ENCODE data around the gene TESK2.
"Not testable (repeated sequence)": the region's sequence is repeated elsewhere in the genome, so short reads cannot be mapped to it uniquely, and the experiment has no call there.

The TESK2 gene

DNA sequence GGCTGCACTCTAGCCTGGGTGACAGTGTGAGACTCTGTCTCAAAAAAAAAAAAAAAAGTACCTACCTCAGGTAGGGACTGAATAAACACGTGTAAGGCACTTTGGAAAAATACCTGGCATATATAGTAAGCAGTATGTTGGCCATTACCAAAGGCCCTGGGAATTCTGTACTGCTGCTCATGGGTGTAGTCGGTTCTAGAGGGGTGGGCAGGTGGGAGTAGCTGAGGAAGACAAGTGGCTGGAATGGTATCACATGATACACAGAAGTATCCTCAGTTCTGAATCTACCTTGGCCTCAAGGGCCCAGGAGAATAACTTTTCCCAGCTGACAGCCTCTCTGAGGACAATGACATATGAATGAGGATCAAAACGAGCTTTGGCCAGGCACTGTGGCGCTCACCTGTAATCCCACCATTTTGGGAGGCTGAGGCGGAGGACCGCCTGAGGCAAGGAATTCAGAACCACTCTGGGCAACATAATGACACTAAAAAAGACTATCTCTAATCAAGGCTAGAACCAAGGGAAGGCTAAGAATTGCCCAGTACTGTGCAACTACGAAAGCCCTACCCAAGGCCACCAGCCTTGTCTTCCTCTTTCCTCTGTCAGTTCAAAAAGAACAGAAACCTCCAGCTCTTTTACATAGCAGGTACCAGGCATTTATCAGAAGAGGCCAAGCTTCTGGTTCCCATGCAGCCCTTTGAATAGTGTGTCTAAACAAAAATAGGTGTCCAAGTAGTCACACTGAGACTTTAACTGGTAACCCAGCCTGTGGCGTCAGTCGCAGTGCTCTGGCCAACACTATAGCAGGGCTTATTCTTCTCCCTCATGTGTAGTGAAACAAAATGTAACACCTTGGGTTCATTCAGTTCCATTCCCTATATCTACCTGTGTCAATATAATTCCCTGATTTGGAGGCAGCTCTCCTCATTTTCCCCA lies 19.3 kb upstream of the TESK2 start:
- no peak for DNase-seq (ENCODE audit: low read depth)

DNA sequence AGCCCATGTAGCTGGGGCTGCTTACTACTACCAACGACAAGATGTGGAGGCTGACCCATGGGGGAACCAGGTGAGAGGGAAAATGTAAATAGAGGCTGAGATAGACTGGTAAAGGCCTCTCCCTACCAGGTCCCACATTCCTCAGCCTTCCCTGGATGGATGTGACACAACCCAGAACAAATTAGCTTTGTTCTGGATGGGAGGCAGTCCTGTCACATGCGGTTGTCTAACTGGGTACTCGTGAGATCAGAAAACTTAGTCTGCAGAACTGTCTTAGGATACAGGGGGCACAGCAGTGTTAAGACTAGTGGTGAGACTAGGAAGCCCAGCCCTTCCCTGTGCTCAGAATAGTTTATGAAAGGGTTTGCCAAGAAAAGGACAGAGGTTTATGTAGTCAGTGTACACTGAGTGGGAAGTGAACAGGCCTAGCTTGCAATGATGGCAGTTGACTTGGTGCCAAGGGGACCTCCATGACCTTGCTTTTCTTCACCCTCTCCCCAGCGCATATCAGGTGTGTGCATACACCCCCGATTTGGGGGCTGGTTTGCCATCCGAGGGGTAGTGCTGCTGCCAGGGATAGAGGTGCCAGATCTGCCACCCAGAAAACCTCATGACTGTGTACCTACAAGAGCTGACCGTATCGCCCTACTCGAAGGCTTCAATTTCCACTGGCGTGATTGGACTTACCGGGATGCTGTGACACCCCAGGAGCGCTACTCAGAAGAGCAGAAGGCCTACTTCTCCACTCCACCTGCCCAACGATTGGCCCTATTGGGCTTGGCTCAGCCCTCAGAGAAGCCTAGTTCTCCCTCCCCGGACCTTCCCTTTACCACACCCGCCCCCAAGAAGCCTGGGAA lies 17.6 kb upstream of the TESK2 start:
- no peak for DNase-seq (ENCODE audit: low read depth)

DNA sequence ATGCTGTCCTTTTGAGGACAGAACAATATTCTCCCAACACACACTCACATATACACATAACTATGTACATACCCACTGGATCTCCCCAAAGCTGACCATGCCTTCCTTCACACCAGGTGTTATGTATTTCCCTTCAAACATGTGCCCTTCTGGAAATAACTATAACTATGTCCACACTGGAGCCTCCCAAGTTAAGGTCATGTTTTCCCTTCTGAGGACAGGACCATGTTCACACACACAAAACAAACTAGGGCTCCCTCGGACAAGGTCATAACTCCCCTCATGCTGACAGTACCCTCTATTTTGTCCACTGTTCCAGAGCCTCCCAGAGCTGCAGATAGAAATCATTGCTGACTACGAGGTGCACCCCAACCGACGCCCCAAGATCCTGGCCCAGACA lies 16.9 kb upstream of the TESK2 start:
- DNase-seq (ENCODE audit: low read depth) = no peak

DNA sequence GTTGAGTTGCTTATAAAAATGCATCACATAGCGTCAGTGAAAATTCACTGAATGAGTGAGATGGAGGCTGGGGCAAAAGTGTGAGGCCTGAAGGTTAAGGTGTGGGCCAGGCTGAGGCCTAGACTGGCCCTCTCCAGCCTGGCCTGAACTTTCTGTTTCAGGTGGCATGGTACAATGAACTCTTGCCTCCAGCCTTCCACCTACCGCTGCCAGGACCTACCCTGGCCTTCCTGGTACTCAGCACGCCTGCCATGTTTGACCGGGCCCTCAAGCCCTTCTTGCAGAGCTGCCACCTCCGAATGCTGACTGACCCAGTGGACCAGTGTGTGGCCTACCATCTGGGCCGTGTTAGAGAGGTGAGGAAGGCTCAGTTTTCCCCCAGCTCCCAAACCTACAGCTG lies 16.2 kb upstream of the TESK2 start:
- no peak for DNase-seq (ENCODE audit: low read depth)

DNA sequence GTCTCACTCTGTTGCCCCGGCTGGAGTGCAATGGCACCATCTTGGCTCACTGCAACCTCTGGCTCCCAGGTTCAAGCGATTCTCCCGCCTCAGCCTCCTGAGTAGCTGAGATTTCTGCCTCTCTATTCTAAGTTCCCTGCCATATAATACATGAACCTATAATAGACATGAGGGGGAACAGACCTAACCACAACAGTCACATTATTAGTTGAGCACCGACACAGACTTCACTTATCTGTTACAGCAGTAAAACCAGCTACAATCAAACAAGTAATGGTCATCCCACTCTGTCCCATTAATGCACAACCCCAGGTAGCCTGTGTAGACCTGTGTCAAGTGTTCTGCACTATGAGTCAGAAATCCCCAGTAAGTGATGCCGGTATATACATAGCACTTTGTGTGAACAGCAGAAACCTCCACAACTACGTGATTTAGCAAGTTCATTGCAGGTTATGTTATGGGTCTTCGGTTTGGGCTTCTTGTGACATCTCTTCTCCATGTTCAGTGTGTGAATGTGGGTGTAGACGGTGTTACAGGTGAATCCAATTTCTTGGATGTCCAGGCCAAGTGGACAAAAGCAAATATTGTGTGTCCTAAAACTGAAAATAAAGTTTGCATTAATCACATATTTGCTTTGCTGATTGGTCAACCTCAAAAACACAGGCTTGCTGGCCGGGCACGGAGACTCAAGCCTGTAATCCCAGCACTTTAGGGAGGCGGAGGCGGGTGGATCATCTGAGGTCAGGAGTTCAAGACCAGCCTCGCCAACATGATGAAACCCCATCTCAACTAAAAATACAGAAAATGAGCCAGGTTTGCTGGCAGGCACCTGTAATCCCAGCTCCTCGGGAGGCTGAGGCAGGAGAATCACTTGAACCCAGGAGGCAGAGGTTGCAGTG lies 12.7 kb upstream of the TESK2 start:
- DNase-seq (ENCODE audit: low read depth) = no peak

DNA sequence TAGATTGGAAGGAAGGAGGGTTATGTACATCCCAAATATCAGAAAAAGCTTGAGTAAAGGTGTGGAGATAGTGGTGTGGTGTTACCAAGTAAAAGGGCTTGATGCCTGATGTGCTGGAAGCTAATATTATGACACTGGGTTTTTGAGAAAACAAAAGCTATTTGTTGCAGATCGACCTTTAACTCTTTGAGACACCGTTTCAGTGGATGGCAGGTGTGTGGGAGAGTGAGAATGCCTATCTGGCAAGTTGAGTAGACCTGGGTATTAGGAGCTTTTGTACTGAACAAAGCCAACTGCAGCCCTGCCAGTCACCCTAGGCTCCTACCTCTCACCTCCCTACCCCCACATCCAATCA lies 10.5 kb upstream of the TESK2 start:
- DNase-seq (ENCODE audit: low read depth) = no peak

DNA sequence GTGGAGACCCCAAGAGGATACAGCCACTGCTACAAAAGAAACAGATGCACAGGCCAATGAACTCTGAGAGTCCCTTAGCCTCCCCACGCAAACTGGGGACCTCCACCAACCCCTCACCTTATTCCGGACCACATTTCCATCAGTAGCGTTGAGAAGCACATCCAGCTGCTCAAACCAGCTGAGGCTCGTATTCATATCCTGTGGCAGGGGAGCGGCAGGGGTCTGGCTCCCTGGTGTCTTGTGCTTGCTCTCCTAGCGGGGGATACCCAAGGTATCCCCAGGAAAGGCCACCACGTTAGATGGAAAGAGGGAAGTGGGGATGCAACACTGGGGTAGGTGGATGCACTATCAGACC lies 8.4 kb upstream of the TESK2 start:
- no peak for DNase-seq (ENCODE audit: low read depth)

DNA sequence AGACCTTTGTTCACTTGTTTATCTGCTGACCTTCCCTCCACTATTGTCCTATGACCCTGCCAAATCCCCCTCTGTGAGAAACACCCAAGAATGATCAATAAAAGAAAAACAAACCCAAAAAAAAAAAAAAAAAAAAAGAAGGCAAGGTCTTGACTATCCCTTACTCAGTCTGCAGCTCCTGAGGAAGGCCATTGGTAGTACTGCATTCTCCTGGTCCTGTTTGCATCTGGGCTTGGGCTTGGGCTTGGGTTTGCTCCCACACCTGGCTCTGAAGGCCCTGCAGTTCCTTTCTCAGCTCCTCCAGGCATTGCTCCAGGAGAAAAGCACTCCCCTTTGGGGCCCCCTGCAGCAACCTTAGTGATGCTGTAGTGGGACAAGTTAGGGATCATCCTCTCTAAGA lies 7.3 kb upstream of the TESK2 start:
- DNase-seq (ENCODE audit: low read depth) = no peak

DNA sequence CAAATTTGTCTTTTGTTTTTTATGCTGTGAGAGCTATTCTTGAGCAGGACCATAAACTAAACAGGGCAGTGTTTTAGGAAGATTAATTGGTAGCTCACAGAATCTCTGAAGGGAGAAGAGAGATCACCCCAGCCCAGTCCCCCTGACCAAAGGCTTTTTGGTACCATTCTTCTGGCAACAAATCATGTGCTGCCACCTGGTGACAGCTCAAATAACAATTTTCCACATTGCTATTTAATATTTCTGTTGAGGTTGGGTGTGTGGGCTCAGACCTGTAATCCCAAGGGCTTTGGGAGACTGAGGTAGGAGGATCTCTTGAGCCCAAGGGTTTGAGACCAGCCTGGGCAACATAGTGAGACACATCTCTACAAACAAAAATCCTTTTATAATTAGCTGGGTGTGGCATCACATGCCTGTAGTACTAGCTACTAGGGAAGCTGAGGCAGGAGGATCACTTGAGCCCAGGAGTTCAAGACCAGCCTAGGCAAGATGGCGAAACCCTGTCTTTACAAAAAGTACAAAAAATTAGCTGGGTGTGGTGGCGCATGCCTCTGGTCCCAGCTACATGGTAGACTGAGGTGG lies 2.2 kb upstream of the TESK2 start:
- no peak for DNase-seq (ENCODE audit: low read depth)

DNA sequence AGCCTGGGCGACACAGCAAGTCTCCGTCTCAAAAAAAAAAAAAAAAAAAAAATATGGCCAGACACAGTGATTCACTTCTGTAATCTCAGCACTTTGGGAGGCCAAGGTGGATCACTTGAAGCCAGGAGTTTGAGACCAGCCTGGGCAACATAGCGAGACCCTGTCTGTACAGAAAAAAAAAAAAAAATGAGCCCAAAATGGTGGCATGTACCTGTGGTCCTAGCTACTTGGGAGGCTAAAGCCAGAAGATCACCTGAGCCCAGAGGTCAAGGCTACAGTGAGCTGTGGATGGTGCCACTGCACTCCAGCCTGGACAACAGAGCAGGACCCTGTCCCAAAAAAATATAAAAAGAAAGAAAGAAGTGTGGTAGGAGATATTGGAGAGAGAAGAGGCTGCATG lies 1.7 kb upstream of the TESK2 start:
- no peak for DNase-seq (ENCODE audit: low read depth)

DNA sequence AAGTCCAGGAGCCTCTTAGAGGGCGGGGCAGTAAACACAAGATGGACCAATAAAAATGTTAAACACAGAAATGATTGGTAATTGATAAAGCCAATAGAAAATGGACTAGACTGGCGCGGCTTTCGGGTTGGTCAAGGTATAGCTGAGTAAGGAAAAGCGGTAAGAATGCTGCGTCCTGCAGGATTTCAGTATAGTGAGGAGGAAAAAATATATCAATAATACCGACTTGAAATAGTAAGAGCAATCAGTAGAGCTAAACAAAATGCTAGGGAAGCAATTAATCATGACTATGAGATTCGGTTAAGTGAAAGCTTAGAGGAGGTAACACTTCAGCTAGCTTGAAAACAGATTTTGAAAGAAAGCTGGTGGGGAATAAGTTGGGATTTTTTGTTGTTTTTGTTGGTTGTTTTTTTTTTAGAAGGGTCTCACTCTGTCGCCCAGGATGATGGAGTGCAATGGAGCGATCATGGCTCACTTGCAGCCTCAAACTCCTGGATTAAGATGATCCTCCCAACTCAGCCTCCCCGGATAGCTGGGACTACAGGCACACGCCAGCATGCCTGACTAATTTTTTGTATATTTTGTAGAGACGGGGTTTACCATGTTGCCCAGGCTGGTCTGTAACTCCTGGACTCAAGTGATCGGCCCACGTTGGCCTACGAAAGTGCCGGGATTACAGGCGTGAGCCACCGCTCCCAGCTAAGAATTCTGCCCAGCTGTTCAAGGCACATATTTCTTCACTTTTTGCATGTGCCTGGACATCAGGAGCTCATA lies 711 bp upstream of the TESK2 start:
- DNase-seq (ENCODE audit: low read depth) = no peak

DNA sequence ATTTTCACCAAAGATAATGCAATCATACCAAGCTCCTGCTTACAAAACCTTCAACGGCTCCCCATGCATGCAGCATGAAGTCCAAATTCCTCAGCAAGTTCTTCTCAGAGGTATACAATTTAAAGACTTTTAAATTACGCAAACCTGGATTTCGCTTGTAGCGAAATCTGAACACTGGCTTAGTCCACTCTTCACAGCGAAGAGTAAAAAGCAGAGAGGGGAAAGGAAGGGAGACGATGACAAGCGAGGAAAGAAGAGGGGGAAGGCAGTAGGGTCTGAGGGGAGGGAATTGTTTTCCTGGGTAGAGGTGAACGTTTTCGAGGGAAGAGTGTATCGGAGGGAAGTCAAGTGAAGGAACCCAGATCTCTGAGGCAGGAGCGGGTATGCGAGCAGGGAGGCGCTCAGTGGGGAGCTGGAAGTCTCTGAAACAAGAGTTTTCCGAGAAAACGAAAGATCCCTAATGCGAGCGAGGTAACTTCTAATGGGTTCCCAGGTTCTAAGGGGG lies 790 bp downstream of the TESK2 start:
- no peak for DNase-seq (ENCODE audit: low read depth)

DNA sequence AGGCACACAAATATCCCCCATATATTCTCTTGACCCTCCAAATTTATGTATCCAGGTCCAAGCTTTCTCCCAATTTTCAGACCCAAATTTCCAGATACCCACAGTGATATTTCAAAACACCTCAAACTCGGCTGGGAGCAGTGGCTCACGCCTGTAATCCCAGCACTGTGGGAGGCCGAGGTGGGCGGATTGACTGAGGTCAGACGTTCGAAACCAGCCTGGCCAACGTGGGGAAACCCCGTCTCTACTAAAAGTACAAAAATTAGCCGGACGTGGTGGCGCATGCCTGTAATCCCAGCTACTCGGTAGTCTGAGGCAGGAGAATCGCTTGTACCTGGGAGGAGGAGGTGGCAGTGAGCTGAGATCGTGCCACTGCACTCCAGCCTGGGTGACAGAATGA lies 1.6 kb downstream of the TESK2 start:
- not testable (repeated sequence) for DNase-seq (ENCODE audit: low read depth)

DNA sequence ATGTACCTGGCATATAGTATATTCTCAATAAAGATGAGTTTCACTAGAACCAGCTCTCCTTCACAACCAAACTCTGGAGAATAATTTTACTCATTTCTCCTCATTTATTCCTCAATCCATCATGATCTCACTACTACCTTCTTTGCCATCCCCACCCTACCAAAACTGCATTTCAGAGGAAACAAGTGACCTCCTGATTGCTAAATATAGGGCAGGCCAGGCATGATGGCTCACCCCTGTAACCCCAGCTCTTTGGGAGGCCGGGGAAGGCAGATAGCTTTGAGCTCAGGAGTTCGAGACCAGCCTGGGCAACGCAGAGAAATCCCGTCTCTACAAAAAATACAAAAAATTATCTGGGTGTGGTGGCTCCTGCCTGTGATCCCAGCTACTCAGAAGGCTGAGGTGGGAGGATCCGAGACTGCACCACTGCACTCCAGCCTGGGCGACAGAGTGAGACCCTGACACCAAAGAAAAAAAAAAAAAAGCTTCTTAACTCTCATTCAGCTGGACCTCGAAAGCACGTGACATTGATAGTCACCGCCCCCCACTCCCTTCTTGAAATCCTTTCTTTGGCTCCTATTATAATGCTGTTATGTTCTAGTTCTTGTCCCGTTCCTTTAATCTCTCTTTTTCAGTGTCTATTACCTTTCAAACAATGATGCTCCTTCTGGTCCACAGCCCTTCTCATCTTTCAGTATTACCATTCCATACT lies 2.1 kb downstream of the TESK2 start:
- no peak for DNase-seq (ENCODE audit: low read depth)

DNA sequence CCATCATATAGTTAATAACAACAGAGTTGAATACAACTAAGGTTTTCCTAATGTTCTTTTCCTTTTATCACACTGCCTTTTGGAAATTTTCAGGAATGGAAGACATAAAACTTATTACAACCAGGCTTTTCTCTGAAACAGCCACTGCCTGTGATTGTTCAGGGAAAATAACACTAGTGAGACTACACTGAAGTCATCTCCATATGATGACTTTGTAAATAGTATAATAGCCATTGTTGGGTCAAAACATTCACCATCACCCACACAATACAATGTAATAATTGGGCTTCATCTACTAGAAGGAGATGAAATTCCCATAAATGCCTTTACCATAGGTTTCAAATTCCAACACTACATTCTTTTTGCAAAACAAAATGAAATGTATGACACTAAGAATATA lies 5.0 kb downstream of the TESK2 start:
- DNase-seq (ENCODE audit: low read depth) = no peak

DNA sequence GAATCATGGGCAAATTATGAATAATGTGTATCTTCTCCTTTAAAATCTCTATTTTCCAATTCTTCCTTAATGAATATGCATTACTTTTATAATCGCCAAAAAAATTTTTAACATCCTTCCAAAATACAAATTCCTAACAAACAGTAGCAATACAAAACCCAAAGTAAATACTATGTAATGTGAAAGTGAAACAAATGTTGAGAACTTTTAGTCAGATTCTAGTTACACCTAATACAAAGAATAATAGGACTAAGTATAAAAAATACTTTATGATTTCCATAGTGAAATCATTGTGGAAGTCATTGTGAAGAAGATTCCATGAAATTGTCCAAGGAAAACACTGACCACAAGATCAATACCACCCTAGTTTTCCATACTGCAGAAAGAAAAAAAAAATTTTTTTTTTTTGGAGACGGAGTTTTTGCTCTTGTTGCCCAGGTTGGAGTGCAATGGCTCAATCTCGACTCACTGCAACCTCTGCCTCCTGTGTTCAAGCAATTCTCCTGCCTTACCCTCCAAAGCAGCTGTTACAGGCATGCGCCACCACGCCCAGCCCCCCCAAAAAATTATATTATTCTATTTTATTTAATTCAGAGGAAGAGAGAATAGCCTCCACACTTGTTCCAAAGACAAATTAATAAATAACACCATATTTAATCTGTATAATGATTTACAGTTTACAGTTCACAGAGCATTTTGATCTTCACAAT lies 11.8 kb downstream of the TESK2 start:
- DNase-seq (ENCODE audit: low read depth) = no peak

DNA sequence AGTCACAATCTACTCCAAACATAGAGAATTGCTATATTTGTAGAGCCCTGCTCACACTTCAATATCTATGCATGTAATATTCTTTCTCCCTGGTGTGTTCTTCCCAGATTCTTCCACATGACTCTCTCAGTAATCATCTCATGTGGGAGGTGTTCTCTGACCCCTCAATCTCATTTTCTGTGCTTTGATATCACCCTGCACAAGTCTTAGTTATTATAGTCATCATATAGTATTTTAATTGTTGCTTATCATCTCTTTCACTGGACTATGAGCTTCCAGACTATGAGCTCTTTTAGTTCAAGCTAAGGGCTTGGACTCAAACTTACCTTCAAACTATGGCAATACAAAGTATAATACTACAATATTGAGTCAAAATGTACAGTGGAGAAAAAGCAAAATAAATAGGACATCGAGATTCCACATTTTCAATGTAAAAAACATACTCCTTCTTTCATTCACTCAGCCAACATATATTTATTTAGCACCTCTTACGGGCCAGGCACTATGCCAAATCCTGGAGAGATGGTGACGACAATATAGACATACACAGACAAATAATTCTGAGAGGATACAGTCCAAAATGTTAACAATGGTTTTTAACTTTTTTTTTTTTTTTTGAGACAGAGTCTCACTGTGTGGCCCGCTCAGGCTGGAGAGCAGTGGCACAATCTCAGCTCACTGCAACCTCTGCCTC lies 12.7 kb downstream of the TESK2 start:
- DNase-seq (ENCODE audit: low read depth) = no peak

DNA sequence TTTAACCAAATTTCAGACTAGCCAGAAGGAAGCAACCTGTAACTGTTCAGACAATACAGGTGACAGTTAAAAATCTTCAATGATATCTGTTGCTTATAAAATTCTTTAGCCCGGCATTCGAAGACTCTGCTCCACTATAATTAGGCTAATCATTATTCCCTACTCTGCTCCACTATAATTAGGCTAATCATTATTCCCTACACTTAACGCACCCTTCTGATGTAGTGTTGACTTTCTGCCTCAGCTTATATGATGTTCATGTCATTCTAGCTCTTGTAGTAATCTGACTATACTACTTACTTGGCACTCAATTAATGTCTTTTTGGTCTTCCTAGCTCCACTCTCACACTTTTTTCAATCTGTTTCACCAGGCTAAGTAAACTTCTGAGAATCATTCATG lies 13.3 kb downstream of the TESK2 start:
- DNase-seq (ENCODE audit: low read depth) = no peak

DNA sequence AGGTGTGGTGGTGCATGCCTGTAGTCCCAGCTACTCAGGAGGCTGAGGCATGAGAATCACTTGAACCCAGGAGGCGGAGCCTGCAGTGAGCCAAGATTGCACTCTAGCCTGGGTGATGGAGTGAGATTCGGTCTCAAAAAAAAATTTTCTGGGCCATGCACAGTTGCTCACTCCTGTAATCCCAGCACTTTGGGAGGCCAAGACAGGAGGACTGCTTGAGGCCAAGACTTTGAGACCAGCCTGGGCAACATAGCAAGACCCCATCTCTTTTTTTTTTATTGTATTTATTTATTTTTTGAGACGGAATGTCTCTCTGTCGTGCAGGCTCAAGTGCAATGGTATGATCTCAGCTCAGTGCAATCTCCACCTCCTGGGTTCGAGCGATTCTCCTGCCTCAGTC lies 16.8 kb downstream of the TESK2 start:
- not testable (repeated sequence) for DNase-seq (ENCODE audit: low read depth)
